GM19372 (cell line): ENCODE data around the gene NARF.
"Not testable (repeated sequence)": the region's sequence is repeated elsewhere in the genome, so short reads cannot be mapped to it uniquely, and the experiment has no call there.

Experiments used
- ATAC-seq: cut with Tn5 transposase; IDR thresholded peaks from one replicate; pipeline ENCODE4 v1.9.1; 2021; ENCODE audit warnings: mild to moderate bottlenecking, low read depth, moderate library complexity; ENCODE audit not compliant: unreplicated experiment

The NARF gene

GRCh38 chr17:82528484-82529265 is 70.1 kb downstream of the NARF start:
- no peak for ATAC-seq

DNA sequence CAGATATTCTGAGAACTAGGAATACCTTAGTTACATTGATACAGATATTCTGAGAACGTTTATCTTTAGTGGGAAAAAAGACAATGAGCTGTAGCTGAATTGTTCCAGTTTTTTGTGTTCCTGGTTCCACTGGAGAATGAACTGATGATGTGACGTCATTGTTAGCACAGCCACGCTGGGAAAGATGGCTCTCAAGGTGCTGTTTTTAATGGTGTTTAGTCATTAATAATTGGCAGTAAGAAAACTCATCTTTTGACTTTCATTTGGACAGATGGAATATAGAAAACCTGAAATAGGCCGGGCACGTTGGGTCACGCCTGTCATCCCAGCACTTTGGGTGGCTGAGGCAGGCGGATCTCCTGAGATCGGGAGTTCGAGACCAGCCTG is 71.4 kb downstream of the NARF start:
- no peak for ATAC-seq

DNA sequence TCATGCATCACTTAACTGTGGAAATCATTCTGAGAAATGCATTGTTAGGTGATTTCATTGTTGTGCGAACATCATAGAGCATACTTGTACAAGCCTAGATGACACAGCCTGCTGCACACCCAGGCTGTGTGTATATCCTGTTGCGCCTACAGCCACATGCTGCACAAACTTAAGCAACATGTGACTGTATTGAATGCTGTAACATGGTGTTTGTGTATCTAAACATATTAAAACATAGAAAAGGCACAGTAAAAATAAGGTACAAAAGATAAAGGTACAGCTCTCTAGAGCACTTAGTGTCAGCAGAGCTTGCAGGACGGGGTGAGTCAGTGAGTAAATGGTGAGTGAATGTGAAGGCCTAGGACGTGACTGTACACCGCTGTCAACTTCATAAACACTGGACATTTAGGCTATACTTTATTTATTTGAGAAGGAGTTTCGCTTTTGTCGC is 72.9 kb downstream of the NARF start:
- ATAC-seq = no peak

DNA sequence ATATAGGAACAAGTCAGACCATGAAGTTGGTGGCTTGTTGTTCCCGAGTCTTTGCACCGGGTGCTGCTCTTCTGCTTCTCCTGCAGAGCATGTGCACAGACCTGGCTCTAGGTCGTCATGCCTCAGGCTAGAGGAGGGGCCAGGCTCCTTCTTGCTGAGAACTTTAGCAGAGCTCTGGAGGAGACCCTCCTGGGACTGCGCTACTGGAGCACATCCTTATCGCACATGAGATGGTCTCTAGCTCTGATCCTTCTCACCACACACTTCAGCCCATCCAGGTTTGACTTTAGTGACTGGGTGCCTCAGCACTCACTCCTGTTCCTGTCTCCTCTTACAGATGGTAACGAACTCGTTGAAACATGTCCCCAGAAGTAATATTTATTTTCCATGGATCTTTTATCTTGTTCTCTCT is 75.9 kb downstream of the NARF start:
- no peak for ATAC-seq

- ATAC-seq = no peak
These were observed 78.1 kb downstream of the NARF start for GRCh38 chr17:82536512-82537201.

DNA sequence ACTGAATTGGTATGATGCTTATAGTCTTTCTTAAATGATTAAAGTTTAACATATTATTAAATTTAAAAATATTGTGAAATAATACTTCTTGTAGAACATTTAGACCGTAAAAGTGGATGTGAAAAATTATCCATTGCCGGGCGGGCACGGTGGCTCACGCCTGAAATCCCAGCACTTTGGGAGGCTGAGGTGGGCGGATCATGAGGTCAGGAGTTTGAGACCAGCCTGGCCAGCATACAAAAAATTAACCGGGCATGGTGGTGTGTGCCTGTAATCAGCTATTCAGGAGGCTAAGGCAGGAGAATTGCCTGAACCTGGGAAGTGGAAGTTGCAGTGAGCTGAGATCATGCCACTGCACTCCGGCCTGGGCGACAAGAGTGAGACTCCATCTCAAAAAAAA is 78.7 kb downstream of the NARF start:
- not testable (repeated sequence) for ATAC-seq

- not testable (repeated sequence) for ATAC-seq
These were observed 80.5 kb downstream of the NARF start for GRCh38 chr17:82539076-82539475.
